Astrocyte of the spinal cord (primary cell): ENCODE data around the gene CFAP57.

ENCODE experiments used
- DNase-seq: peaks from one replicate; pipeline ENCODE4 v3.0.0; 2011; ENCODE audit warnings: low read depth, low spot score
- H3K4me3 ChIP-seq: 2 replicates; pipeline ENCODE4 v1.5.1; 2011; ENCODE audit warnings: low read depth, mild to moderate bottlenecking, low read length, moderate library complexity
- in situ Hi-C: cut with HindIII; loops from 2 replicates; pipeline ENCODE4 v1.10.0; 2017; ENCODE audit warnings: low sequenced_read_pairs
- TF ChIP-seq, protein P1 (sequence below): IDR thresholded peaks from 2 replicates; pipeline ENCODE4 v1.5.1; 2012; ENCODE audit warnings: low read depth, mild to moderate bottlenecking, low read length, inconsistent platforms

The CFAP57 gene

DNA sequence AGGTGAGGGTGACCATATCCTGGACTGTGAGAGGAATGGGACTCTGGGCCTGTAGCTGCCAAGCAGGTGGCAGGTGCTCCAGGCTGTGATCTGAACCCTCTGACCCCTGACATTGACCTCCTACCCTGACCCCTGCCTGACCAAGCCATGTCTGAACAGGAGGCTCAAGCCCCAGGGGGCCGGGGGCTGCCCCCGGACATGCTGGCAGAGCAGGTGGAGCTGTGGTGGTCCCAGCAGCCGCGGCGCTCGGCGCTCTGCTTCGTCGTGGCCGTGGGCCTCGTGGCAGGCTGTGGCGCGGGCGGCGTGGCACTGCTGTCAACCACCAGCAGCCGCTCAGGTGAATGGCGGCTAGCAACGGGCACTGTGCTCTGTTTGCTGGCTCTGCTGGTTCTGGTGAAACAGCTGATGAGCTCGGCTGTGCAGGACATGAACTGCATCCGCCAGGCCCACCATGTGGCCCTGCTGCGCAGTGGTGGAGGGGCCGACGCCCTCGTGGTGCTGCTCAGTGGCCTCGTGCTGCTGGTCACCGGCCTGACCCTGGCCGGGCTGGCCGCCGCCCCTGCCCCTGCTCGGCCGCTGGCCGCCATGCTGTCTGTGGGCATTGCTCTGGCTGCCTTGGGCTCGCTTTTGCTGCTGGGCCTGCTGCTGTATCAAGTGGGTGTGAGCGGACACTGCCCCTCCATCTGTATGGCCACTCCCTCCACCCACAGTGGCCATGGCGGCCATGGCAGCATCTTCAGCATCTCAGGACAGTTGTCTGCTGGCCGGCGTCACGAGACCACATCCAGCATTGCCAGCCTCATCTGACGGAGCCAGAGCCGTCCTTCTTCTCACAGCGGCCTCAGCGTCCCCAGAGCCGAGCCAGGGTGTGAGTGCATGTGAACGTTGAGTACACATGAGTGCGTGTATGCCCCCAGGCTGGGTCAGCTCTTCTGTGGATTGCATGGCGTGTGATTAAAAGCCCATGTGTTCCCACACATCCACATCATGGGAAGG lies 100.7 kb downstream of the CFAP57 start:
- DNase-seq: no peak
- in situ Hi-C loops: no loop called here
- TF ChIP-seq, protein P1, sequence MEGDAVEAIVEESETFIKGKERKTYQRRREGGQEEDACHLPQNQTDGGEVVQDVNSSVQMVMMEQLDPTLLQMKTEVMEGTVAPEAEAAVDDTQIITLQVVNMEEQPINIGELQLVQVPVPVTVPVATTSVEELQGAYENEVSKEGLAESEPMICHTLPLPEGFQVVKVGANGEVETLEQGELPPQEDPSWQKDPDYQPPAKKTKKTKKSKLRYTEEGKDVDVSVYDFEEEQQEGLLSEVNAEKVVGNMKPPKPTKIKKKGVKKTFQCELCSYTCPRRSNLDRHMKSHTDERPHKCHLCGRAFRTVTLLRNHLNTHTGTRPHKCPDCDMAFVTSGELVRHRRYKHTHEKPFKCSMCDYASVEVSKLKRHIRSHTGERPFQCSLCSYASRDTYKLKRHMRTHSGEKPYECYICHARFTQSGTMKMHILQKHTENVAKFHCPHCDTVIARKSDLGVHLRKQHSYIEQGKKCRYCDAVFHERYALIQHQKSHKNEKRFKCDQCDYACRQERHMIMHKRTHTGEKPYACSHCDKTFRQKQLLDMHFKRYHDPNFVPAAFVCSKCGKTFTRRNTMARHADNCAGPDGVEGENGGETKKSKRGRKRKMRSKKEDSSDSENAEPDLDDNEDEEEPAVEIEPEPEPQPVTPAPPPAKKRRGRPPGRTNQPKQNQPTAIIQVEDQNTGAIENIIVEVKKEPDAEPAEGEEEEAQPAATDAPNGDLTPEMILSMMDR: no peak
- no peak overlapping the region for H3K4me3 ChIP-seq

DNA sequence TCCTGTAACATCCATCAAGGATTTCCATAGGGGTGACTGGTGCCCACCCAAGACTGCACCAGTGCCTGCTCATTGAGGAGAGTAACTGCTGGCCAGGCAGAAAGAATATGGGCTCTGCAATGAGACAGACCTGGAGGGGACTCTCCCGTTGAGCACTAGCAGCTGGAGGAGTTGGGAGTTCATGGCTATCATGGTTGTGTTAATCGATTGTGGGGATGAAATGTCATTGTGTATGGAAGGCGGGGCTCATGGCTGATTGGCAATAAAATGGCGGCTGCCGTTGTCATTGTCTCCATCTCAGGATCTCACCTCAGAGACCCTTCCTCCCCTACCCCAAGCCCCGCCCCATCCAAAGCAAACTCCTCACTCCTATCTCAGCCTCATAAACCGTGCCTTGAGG lies 101.6 kb downstream of the CFAP57 start:
- TF ChIP-seq, protein P1: no peak
- in situ Hi-C loops: no loop called here
- DNase-seq: no peak
- no peak overlapping the region for H3K4me3 ChIP-seq

DNA sequence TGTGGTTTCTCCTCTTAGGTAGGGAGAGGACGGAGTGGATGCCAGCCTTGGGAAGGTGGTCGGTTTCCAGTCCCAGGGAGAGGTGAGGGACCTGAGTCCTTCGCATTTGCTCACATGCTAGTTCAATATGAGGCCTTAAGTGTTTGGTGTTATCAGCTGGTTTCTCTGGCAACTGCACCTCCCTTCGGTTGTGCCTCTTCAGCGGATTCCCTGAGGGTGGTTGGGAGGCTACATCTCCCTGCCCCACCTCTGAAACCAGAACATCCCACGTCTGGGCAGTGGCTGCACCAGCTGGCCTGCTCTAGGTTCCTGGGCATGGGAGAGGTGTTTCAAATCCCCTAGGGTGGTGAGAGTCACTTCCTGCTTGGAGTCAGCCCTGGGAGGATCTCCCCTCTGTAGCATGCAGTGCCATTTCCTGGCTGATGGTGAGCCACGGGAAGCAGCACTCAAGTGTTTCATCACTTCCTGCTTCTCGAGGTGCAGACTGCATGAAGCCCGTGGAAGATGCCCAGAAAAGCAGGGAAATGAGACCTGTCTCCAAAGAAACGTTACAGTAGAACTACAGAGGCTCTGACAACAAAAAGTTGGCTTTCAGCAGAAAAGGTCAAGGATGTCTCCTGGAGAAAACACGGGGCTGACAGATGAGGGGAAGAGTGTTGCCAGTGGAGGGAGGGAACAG lies 102.1 kb downstream of the CFAP57 start:
- H3K4me3 ChIP-seq: no peak overlapping the region
- peak; percentile 17 for DNase-seq
- TF ChIP-seq, protein P1: no peak
- in situ Hi-C loops: no loop called here

DNA sequence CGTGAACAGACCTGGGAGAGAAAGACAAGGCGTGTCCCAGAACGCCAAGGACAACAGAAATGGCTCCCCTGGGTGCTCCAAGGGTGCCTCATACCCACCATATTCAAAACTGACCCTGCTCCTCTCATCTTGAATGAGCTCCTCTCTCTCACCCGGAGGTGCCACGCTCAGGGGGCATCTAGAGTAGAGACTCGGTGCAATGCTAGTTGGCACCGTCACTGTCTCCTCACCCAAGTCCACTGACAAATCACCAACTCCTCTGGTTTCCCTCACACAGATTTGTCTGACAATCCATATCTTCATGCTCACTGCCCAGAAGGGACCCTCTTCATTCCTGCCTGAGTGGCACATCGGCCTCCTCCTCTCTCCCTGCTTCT lies 102.7 kb downstream of the CFAP57 start:
- TF ChIP-seq, protein P1: no peak
- DNase-seq: no peak
- in situ Hi-C loops: no loop called here
- H3K4me3 ChIP-seq: no peak overlapping the region

DNA sequence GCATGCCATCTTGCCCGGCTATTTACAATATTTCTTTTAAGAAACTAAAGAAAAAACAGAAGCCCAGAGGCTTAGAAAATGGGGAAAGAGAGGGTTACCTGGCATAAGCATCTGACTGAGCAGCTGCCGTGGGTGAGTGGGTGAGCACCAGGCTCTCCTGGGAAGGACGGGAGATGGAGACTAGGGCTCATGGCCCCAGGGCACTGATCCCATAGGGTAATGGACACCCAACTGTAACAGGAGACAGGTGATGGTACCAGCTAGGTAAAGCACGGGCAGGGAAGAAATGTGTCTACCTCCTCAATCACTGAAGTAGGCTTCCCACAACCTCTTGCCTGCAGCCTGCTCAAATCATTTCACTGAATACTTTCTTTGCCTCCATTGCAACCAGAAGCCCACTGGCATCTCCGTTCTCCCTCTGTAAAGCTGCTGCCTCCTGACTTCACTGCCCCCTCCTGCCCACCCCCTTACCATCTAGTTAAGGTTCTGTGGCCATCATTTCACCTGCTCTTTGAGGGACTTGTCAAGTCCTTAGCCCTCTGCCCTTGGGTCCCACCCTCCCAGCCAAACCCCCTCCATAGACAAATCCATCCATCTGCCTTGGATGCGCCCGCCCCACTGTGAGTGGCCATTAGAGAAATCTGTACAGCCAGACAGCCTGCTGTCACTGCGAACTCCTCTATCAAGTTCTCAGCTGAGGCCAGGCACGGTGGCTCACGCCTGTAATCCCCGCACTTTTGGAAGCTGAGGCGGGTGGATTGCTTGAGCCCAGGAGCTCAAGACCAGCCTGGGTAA lies 103.9 kb downstream of the CFAP57 start:
- no peak overlapping the region for H3K4me3 ChIP-seq
- TF ChIP-seq, protein P1: no peak
- DNase-seq: no peak
- in situ Hi-C loops: no loop called here

DNA sequence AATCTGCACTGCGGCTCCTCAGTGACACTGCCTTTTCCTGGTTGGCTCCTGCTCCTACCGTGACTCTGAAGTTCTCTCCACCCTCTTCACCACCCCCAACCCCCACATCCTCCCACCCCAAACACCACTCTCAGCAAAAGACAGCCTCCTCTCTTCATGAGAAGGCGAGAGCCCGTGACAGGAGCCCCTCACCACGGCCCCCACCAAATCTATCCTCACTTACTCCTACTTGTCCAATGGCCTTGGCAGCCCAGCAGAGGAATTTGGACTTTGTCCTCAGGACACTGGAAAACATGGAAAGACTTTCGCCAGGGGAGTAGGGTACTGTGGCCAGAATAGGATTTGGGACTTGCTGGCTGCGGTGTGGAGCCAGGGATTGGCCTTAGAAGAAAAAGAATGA lies 104.5 kb downstream of the CFAP57 start:
- no peak overlapping the region for H3K4me3 ChIP-seq
- no peak for DNase-seq
- TF ChIP-seq, protein P1: no peak
- in situ Hi-C loops: no loop called here
